MM.1S (cell line): ENCODE measurements around the gene DAP.

Experiments used
- DNase-seq: peaks from one replicate; pipeline ENCODE4 v3.0.0-alpha.2; 2015
- H2AFZ ChIP-seq: fragments of 300-600 bp; sonication (generic); 2 replicates; pipeline ENCODE4 v1.6.0; 2016; ENCODE audit warnings: antibody characterized with exemption, low read length
- H3F3A ChIP-seq: fragments of 300-600 bp; sonication (generic); 2 replicates; pipeline ENCODE4 v1.6.1; 2016; ENCODE audit warnings: mild to moderate bottlenecking, antibody characterized with exemption, low read length, moderate library complexity, mixed read lengths; ENCODE audit not compliant: insufficient read depth
- H3K27ac ChIP-seq: fragments of 300-600 bp; sonication (generic); 2 replicates; pipeline ENCODE4 v1.5.1; 2016; ENCODE audit warnings: mild to moderate bottlenecking, low read length
- H3K27me3 ChIP-seq: fragments of 300-600 bp; sonication (generic); replicated peaks from 2 replicates; pipeline ENCODE4 v1.6.0; 2016; ENCODE audit warnings: low read length; ENCODE audit not compliant: insufficient read depth
- H3K36me3 ChIP-seq: fragments of 300-600 bp; sonication (generic); replicated peaks from 2 replicates; pipeline ENCODE4 v1.6.1; 2016; ENCODE audit warnings: mild to moderate bottlenecking, low read length, mixed read lengths; ENCODE audit not compliant: insufficient read depth
- H3K4me1 ChIP-seq: fragments of 300-600 bp; sonication (generic); 2 replicates; pipeline ENCODE4 v1.6.1; 2016; ENCODE audit warnings: low read length, mixed read lengths
- H3K4me2 ChIP-seq: fragments of 300-600 bp; sonication (generic); 2 replicates; pipeline ENCODE4 v1.6.0; 2016; ENCODE audit warnings: low read depth, low read length
- H3K4me3 ChIP-seq: fragments of 300-600 bp; sonication (generic); 2 replicates; pipeline ENCODE4 v1.5.1; 2016; ENCODE audit warnings: low read length, mixed read lengths
- H3K79me2 ChIP-seq: fragments of 300-600 bp; sonication (generic); 2 replicates; pipeline ENCODE4 v1.6.1; 2016; ENCODE audit warnings: mixed run types, low read length, mixed read lengths
- H3K9ac ChIP-seq: fragments of 300-600 bp; sonication (generic); 2 replicates; pipeline ENCODE4 v1.6.1; 2016; ENCODE audit warnings: low read length, mixed read lengths
- H3K9me2 ChIP-seq: fragments of 300-600 bp; sonication (generic); replicated peaks from 2 replicates; pipeline ENCODE4 v1.6.1; 2016; ENCODE audit warnings: mild to moderate bottlenecking, low read length, mixed read lengths; ENCODE audit not compliant: insufficient read depth
- H3K9me3 ChIP-seq: fragments of 300-600 bp; sonication (generic); replicated peaks from 2 replicates; pipeline ENCODE4 v1.6.1; 2016; ENCODE audit warnings: mild to moderate bottlenecking, low read length, mixed read lengths; ENCODE audit not compliant: insufficient read depth
- H4K20me1 ChIP-seq: fragments of 300-600 bp; sonication (generic); 2 replicates; pipeline ENCODE4 v1.6.1; 2016; ENCODE audit warnings: mild to moderate bottlenecking, low read length, moderate library complexity, mixed read lengths; ENCODE audit not compliant: insufficient read depth
- CTCF ChIP-seq: fragments of 300-600 bp; sonication (generic); IDR thresholded peaks from 2 replicates; pipeline ENCODE4 v1.5.1; 2016; ENCODE audit warnings: antibody characterized with exemption, low read length, mixed read lengths
- EZH2 ChIP-seq: fragments of 300-600 bp; sonication (generic); optimal IDR thresholded peaks from 2 replicates; pipeline ENCODE3; 2017; ENCODE audit warnings: low read depth, mild to moderate bottlenecking, antibody characterized with exemption, low read length, mixed read lengths
- EZH2phosphoT487 ChIP-seq: fragments of 300-600 bp; sonication (generic); IDR thresholded peaks from 2 replicates; pipeline ENCODE4 v1.6.1; 2018; ENCODE audit warnings: antibody characterized with exemption, low read length

DAP gene

GRCh38 chr5:10695055-10695649 lies 65.9 kb downstream of the DAP start:
- Histone ChIP-seq H3K27ac (no peak overlapping the region), H3F3A (no peaks in the 10 kb centered on the region), H3K27me3 (no peaks in the 10 kb centered on the region), H3K9me2 (no peaks in the 10 kb centered on the region), H3K36me3 (no peaks in the 10 kb centered on the region), H3K79me2 (no peaks in the 10 kb centered on the region), H3K4me2 (no peak overlapping the region), H3K9me3 (no peaks in the 10 kb centered on the region), H2AFZ (no peak overlapping the region), H4K20me1 (no peaks in the 10 kb centered on the region), H3K4me3 (no peak overlapping the region), H3K4me1 (no peaks in the 10 kb centered on the region), H3K9ac (no peak overlapping the region)
- TF ChIP-seq CTCF = no peak
- TF ChIP-seq EZH2phosphoT487 = no peak
- TF ChIP-seq EZH2 = no peak
- no peak for DNase-seq

- H3K4me3 ChIP-seq = no peak overlapping the region
- H3K9me2 ChIP-seq = no peaks in the 10 kb centered on the region
- H3K4me1 ChIP-seq = no peaks in the 10 kb centered on the region
- no peaks in the 10 kb centered on the region for H3F3A ChIP-seq
- no peak for DNase-seq
- no peak overlapping the region for H3K4me2 ChIP-seq
- H3K27ac ChIP-seq = no peak overlapping the region
- no peak overlapping the region for H3K9ac ChIP-seq
- TF ChIP-seq CTCF (no peak), EZH2 (no peak), EZH2phosphoT487 (no peak)
- H2AFZ ChIP-seq = no peak overlapping the region
- no peaks in the 10 kb centered on the region for H3K9me3 ChIP-seq
- H4K20me1 ChIP-seq = no peaks in the 10 kb centered on the region
- no peaks in the 10 kb centered on the region for H3K36me3 ChIP-seq
- H3K79me2 ChIP-seq = no peaks in the 10 kb centered on the region
- no peaks in the 10 kb centered on the region for H3K27me3 ChIP-seq
Observed at GRCh38 chr5:10691826-10692785, 68.9 kb downstream of the DAP start.

GRCh38 chr5:10690460-10691440 lies 70.3 kb downstream of the DAP start:
- H3K4me3 ChIP-seq = no peak overlapping the region
- no peaks in the 10 kb centered on the region for H3K4me1 ChIP-seq
- H3K27me3 ChIP-seq = no peaks in the 10 kb centered on the region
- H3K36me3 ChIP-seq = no peaks in the 10 kb centered on the region
- H3K9ac ChIP-seq = no peak overlapping the region
- H3K9me3 ChIP-seq = no peaks in the 10 kb centered on the region
- no peak for TF ChIP-seq EZH2phosphoT487
- TF ChIP-seq EZH2 = no peak
- TF ChIP-seq CTCF = no peak
- no peak for DNase-seq
- no peak overlapping the region for H3K27ac ChIP-seq
- no peak overlapping the region for H2AFZ ChIP-seq
- no peaks in the 10 kb centered on the region for H3K79me2 ChIP-seq
- H3K9me2 ChIP-seq = no peaks in the 10 kb centered on the region
- no peaks in the 10 kb centered on the region for H4K20me1 ChIP-seq
- no peak overlapping the region for H3K4me2 ChIP-seq
- H3F3A ChIP-seq = no peaks in the 10 kb centered on the region
